Measurements from ENCODE around the gene MET. TPM values are rescaled to one million over a fixed set of nuclear protein-coding genes. Genes with fewer than 3 reads are reported as not detected.
"Not testable (repeated sequence)": the region's sequence is repeated elsewhere in the genome, so short reads cannot be mapped to it uniquely, and the experiment has no call there.

MET gene
- total and polyA plus RNA-seq, 2 of the 8 experiments (the other 6 are each of a cell fraction or from before 2014, with no cell fraction given) = 3.5 to 12.9 TPM

DNA sequence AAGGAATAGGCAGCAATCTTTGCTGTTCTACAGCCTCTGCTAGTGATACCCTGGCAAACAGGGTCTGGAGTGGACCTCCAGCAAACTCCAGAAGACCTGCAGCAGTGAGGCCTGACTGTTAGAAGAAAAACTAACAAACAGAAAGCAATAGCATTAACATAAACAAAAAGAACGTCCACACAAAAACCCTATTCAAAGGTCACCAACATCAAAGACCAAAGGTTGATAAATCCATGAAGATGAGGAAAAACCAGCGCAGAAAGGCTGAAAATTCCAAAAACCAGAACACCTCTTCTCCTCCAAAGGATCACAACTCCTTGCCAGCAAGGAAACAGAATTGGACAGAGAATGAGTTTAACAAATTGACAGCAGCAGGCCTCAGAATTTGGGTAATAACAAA is 71.8 kb downstream of the MET start:
- WGBS, 2 experiments (ENCODE audit: extremely low coverage in 1 of 2, insufficient coverage in 1 of 2, insufficient read length in 1 of 2, insufficient replicate concordance in 2 of 2, low coverage in 1 of 2, low lambda C conversion rate in 2 of 2, missing lambda C conversion rate in 1 of 2) = 85% methylated on average over 2 of the region's 2 CpGs; no CpG with 5 or more reads in 1 of the 2 experiments
- H3K27me3 ChIP-seq (replicated peaks in 1 of 4; ENCODE audit: control insufficient read depth in 3 of 4, extremely low read depth in 1 of 4, insufficient read depth in 3 of 4, low read length in 3 of 4); H3K18ac ChIP-seq (ENCODE audit: extremely low read depth, low read length); H3K4ac ChIP-seq (replicated peaks; ENCODE audit: insufficient read length, low read depth, low read length); H3K79me1 ChIP-seq (ENCODE audit: low read depth, low read length); POLR2A ChIA-PET (ENCODE audit: partially characterized antibody); H2AFZ ChIP-seq (ENCODE audit: low read length); H4K20me1 ChIP-seq (replicated peaks in 1 of 2; ENCODE audit: control insufficient read depth in 1 of 2, insufficient read depth in 2 of 2, low read length in 2 of 2); H4K5ac ChIP-seq (ENCODE audit: insufficient read length, low read depth, low read length); DNase-seq (ENCODE audit: low read depth in 1 of 2, low spot score in 2 of 2); H3K9ac ChIP-seq (replicated peaks in 1 of 4; ENCODE audit: extremely low read depth in 1 of 4, low read depth in 3 of 4, low read length in 3 of 4); H2BK20ac ChIP-seq (ENCODE audit: low read length); H4K91ac ChIP-seq (replicated peaks; ENCODE audit: insufficient read length, low read length); H4K8ac ChIP-seq (ENCODE audit: extremely low read depth, insufficient read depth, low read length); H2BK120ac ChIP-seq (replicated peaks; ENCODE audit: low read depth, low read length); H3K79me2 ChIP-seq (ENCODE audit: control insufficient read depth in 1 of 2, insufficient read depth in 2 of 2, low read length in 2 of 2); FAIRE-seq; H3K27ac ChIP-seq (ENCODE audit: low read depth, low read length); H3K9me3 ChIP-seq (ENCODE audit: insufficient read depth in 2 of 2, low read depth in 1 of 2, low read length in 1 of 2); H3K4me3 ChIP-seq (ENCODE audit: extremely low read depth in 1 of 4, insufficient read depth in 2 of 4, low read depth in 3 of 4, low read length in 4 of 4); H3K56ac ChIP-seq (replicated peaks; ENCODE audit: insufficient read length, low read depth, low read length); H3K23ac ChIP-seq (ENCODE audit: insufficient read length); H2BK5ac ChIP-seq (ENCODE audit: low read depth, low read length); H2BK12ac ChIP-seq (ENCODE audit: low read depth, low read length); H3K14ac ChIP-seq (ENCODE audit: insufficient read length); H2BK15ac ChIP-seq (ENCODE audit: low read length); H3K23me2 ChIP-seq (ENCODE audit: low read depth, low read length); H3K36me3 ChIP-seq (ENCODE audit: control insufficient read depth in 2 of 4, insufficient read depth in 4 of 4, low read length in 3 of 4); H3K4me1 ChIP-seq (replicated peaks in 1 of 4; ENCODE audit: control insufficient read depth in 3 of 4, insufficient read depth in 4 of 4, low read length in 3 of 4); H2AK5ac ChIP-seq (ENCODE audit: low read depth, low read length); H3K4me2 ChIP-seq (ENCODE audit: insufficient read depth in 1 of 2, low read depth in 2 of 2, low read length in 2 of 2): not testable (repeated sequence)
- CTCF ChIA-PET (ENCODE audit: partially characterized antibody) = interaction anchor here (0.8 to 1.6 kb wide), 2 partner anchors 11 to 152 kb away, joined by 3 read pairs; no protein-coding TSS in a partner anchor

DNA sequence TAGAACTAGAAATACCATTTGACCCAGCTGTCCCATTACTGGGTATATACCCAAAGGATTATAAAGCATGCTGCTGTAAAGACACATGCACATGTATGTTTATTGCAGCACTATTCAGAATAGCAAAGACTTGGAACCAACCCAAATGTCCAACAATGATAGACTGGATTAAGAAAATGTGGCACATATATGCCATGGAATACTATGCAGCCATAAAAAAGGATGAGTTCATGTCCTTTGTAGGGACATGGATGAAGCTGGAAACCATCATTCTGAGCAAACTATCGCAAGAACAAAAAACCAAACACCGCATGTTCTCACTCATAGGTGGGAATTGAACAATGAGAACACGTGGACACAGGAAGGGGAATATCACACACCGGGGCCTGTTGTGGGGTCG is 74.4 kb downstream of the MET start:
- H4K5ac ChIP-seq (ENCODE audit: insufficient read length, low read depth, low read length); H2BK120ac ChIP-seq (replicated peaks; ENCODE audit: low read depth, low read length); H3K27ac ChIP-seq (ENCODE audit: low read depth, low read length); H2BK12ac ChIP-seq (ENCODE audit: low read depth, low read length); H3K4me3 ChIP-seq (ENCODE audit: extremely low read depth in 1 of 4, insufficient read depth in 2 of 4, low read depth in 3 of 4, low read length in 4 of 4); H2AFZ ChIP-seq (ENCODE audit: low read length); DNase-seq (ENCODE audit: low read depth in 1 of 2, low spot score in 2 of 2); H4K20me1 ChIP-seq (replicated peaks in 1 of 2; ENCODE audit: control insufficient read depth in 1 of 2, insufficient read depth in 2 of 2, low read length in 2 of 2); H4K8ac ChIP-seq (ENCODE audit: extremely low read depth, insufficient read depth, low read length); H2BK5ac ChIP-seq (ENCODE audit: low read depth, low read length); H3K18ac ChIP-seq (ENCODE audit: extremely low read depth, low read length); H3K4ac ChIP-seq (replicated peaks; ENCODE audit: insufficient read length, low read depth, low read length); H3K4me2 ChIP-seq (ENCODE audit: insufficient read depth in 1 of 2, low read depth in 2 of 2, low read length in 2 of 2); H3K27me3 ChIP-seq (replicated peaks in 1 of 4; ENCODE audit: control insufficient read depth in 3 of 4, extremely low read depth in 1 of 4, insufficient read depth in 3 of 4, low read length in 3 of 4); H3K79me2 ChIP-seq (ENCODE audit: control insufficient read depth in 1 of 2, insufficient read depth in 2 of 2, low read length in 2 of 2); POLR2A ChIA-PET (ENCODE audit: partially characterized antibody); FAIRE-seq; H3K9ac ChIP-seq (replicated peaks in 1 of 4; ENCODE audit: extremely low read depth in 1 of 4, low read depth in 3 of 4, low read length in 3 of 4); H3K14ac ChIP-seq (ENCODE audit: insufficient read length); H2BK20ac ChIP-seq (ENCODE audit: low read length); H3K23me2 ChIP-seq (ENCODE audit: low read depth, low read length); H3K56ac ChIP-seq (replicated peaks; ENCODE audit: insufficient read length, low read depth, low read length); H3K23ac ChIP-seq (ENCODE audit: insufficient read length); H3K4me1 ChIP-seq (replicated peaks in 1 of 4; ENCODE audit: control insufficient read depth in 3 of 4, insufficient read depth in 4 of 4, low read length in 3 of 4); H2BK15ac ChIP-seq (ENCODE audit: low read length); H3K79me1 ChIP-seq (ENCODE audit: low read depth, low read length); H3K36me3 ChIP-seq (ENCODE audit: control insufficient read depth in 2 of 4, insufficient read depth in 4 of 4, low read length in 3 of 4); H4K91ac ChIP-seq (replicated peaks; ENCODE audit: insufficient read length, low read length); H2AK5ac ChIP-seq (ENCODE audit: low read depth, low read length); H3K9me3 ChIP-seq (ENCODE audit: insufficient read depth in 2 of 2, low read depth in 1 of 2, low read length in 1 of 2); CTCF ChIA-PET (ENCODE audit: partially characterized antibody): not testable (repeated sequence)
- WGBS, 2 experiments (ENCODE audit: extremely low coverage in 1 of 2, insufficient coverage in 1 of 2, insufficient read length in 1 of 2, insufficient replicate concordance in 2 of 2, low coverage in 1 of 2, low lambda C conversion rate in 2 of 2, missing lambda C conversion rate in 1 of 2) = 97% methylated on average over 3 of the region's 5 CpGs; no CpG with 5 or more reads in 1 of the 2 experiments
